EL (cell line): ENCODE measurements around the gene FAM151A.

ENCODE experiments used
- DNase-seq: peaks from one replicate; pipeline ENCODE4 v3.0.0-alpha.2; 2016

Gene FAM151A

GRCh38 chr1:54575605-54576290, 47.6 kb downstream of the FAM151A start:
- no peak for DNase-seq

DNA sequence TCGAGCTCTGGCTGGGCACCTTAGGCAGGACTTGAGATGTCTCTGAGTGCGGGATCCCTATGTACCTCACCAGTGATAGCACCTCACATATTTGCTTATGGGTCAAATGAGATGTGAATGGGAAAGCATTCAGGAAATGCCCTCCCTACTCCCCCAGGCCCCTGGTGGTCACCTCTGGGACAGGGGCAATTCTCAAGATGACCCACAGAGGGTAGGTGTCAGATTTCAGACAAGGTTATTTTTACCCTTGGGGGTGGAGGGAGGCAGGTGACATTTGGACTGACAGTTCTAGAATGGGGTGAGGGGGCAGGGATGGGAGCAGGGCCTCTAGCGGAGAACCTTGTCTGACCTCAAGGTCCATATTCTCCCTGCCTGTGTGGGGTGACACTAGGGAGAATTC, 48.2 kb downstream of the FAM151A start:
- no peak for DNase-seq

DNA sequence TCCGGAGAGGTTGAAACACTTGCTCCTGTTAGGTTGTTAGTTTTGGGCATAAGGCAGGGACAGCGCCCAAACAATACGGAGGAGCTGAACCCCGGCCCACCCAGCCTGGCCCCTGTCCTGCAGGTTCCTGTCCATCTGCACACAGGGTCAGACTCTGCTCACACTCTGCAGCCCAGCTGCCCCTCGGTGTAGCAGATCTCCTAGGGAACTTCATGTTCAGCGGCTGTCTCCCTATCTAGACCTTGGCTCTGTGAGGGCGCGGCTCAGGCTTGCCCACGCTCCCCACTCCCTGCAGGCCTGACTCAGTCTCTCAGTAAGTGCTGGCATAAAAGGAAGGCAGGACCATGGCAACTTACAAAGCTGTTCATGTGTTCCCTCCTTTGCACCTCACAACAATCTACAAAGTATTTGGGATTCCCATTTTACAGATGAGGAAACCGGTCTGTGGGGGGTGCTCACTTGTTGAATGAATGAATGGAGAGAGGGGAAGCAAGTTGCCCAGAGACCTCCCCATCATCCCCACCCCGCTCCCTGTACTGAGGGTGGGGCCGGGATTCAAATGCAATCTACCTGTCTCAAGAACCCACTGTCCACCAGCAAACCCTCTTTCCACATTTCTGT, 49.1 kb downstream of the FAM151A start:
- no peak for DNase-seq

GRCh38 chr1:54572542-54572850, 50.8 kb downstream of the FAM151A start:
- no peak for DNase-seq

GRCh38 chr1:54571803-54572541, 51.4 kb downstream of the FAM151A start:
- no peak for DNase-seq

DNA sequence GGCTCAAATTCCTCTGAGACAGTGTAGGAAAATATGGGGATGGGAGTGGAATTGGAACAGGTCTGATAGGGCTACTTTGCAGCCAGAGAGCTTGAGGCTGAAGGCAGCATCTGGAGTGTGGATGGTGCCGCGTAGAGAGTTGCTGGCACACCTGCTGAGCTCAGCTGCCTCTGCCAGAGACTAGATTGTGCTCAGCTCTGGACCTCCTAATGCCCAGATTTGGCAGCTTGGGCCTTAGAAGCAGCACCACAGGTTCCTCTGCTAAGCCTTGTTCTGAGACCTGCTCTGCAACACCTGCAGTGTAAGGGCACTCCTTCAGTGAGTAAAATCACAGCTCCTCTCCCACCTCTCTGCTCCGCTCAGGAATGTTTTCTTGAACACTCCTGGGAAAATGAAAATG, 52.0 kb downstream of the FAM151A start:
- no peak for DNase-seq

- no peak for DNase-seq
These were observed 53.2 kb downstream of the FAM151A start for GRCh38 chr1:54570161-54570560.

DNA sequence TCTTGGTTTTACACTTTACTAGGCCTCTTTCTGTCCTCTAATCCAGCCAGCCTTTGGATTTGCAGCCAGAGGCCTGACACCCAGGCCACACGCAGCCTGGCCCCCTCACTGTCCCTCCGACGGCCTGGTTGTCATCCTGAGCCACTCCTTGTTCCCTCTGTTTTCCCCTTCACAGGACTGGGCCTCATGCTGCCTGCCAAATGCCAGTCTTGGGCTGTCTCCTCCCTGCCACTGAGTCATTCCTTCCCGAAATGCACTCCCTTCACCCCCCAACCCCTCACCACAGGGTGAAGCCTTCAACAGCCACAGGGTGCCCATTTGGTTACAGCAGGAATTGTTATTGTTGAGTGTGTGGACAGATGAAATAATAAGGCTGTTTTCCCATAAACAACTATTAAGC, 54.0 kb downstream of the FAM151A start:
- peak; percentile 41 for DNase-seq

DNA sequence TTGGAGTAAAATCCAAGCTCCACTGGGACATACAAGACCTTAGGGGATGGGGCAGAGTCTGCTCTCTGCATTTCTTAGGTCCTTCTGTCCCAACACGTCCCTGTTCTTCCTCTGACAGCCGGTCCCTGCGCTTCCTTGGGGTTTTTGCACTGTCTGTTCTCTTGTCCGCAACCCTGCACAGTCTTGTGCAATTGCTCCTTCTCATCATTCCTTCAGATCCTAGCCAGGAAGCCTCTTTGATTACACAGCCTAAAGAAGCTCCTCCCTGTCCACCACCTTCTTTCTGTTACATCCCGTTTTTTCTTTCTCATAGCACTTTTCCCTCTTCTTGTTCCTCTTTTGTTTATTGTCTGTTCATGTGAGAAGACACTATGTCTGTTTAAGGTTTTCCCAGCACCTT, 55.4 kb downstream of the FAM151A start:
- DNase-seq, result no peak

GRCh38 chr1:54566438-54567141, 56.7 kb downstream of the FAM151A start:
- no peak for DNase-seq

GRCh38 chr1:54565113-54565501, 58.2 kb downstream of the FAM151A start:
- no peak for DNase-seq

GRCh38 chr1:54564312-54565112, 58.8 kb downstream of the FAM151A start:
- no peak for DNase-seq

- DNase-seq, result no peak
These were observed 63.5 kb downstream of the FAM151A start for GRCh38 chr1:54559771-54560231.
